Vagina (tissue), 2 donors: Measurements from ENCODE around the gene POU3F3.

ENCODE experiments used
- CTCF ChIP-seq, 3 experiments: fragments of 450-650 bp in 2 of 3; fragments of 200-600 bp in 1 of 3; sonication (generic) in 1 of 3; IDR thresholded peaks; one replicate each; pipeline ENCODE4 v1.5.1; 2017 to 2019; ENCODE audit warnings: antibody characterized with exemption in 3 of 3, mild to moderate bottlenecking in 2 of 3, moderate library complexity in 2 of 3
- POLR2A ChIP-seq, 2 donors: fragments of 450-650 bp; IDR thresholded peaks; one replicate each; pipeline ENCODE4 v1.6.1; 2017; ENCODE audit warnings: antibody characterized with exemption in 2 of 2, mild to moderate bottlenecking in 2 of 2, moderate library complexity in 2 of 2

DNA sequence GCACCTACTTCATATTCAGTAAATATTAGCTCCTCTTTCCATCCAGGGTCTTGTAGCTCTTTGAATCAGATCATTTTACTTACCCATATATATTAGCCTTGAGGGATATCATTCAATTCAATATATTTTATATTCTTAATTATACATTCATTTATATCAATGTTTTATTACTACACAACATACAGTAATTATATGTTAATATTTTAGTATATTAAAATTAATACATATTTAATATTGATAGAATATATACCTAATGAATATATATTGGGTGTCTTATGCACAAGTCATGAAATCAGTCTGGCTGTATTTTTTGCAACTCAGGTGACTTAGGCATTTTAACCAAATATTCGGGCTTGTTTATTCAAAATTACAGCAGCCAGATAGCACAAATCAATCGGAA is 37.2 kb downstream of the POU3F3 start:
- TF ChIP-seq POLR2A (IDR thresholded peaks at IDR 0.05) (no peak), CTCF (IDR thresholded peaks at IDR 0.05) (no peak)
